22Rv1 (cell line): ENCODE data around the gene CDC73.

Experiments
- ZFX ChIP-seq: fragments of 450-650 bp; IDR thresholded peaks from 2 replicates; pipeline ENCODE4 v1.6.1; 2017; ENCODE audit warnings: antibody characterized with exemption, borderline replicate concordance
- TF ChIP-seq, protein P1 (sequence below): fragments of 450-650 bp; IDR thresholded peaks from 2 replicates; pipeline ENCODE4 v1.5.1; 2017; ENCODE audit warnings: mild to moderate bottlenecking

DNA sequence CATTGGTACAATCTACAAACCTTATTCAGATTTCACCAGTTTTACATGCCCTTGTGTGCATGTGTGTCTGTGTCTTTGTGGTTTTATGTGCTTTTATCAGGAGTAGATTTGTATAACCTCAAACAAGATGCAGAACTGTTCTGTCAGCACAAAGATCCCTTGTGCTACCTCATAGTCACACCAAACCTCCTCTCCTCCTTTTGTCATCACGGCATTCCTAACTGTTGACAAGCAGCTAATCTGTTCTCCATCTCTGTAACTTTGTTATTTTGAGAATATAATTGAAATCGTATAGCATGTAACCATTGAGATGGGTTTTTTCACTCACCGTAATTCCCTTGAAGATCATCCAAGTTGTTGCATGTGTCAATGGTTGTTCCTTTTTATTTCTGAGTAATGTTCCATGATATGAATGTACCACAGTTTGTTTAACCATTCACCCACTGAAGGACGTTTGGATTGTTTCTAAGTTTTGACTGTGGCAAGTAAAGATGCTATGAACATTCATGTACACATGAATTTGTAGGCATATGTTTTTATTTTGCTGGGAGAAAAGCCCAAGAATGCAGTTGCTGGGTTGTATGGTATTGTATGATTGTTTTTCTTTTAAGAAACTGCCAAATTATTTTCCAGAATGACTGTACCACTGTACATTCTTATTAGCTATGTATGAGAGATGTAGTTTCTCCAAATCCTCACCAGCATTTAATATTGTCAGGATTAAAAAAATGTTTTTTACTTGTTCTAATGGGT is 142.7 kb downstream of the CDC73 start:
- TF ChIP-seq, protein P1, sequence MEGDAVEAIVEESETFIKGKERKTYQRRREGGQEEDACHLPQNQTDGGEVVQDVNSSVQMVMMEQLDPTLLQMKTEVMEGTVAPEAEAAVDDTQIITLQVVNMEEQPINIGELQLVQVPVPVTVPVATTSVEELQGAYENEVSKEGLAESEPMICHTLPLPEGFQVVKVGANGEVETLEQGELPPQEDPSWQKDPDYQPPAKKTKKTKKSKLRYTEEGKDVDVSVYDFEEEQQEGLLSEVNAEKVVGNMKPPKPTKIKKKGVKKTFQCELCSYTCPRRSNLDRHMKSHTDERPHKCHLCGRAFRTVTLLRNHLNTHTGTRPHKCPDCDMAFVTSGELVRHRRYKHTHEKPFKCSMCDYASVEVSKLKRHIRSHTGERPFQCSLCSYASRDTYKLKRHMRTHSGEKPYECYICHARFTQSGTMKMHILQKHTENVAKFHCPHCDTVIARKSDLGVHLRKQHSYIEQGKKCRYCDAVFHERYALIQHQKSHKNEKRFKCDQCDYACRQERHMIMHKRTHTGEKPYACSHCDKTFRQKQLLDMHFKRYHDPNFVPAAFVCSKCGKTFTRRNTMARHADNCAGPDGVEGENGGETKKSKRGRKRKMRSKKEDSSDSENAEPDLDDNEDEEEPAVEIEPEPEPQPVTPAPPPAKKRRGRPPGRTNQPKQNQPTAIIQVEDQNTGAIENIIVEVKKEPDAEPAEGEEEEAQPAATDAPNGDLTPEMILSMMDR: no peak
- TF ChIP-seq ZFX: no peak
